A673 (cell line): ENCODE measurements around the gene NFATC1. TPM values are rescaled to one million over a fixed set of nuclear protein-coding genes. Genes with fewer than 3 reads are reported as not detected.

Experiments used
- BruUV-seq: library from RNA; stranded (reverse); fragments of 400-500 nt; replicated peaks from 2 replicates; lab custom pipeline; 2021; lab: Mats Ljungman, UMichigan
- CTCF ChIA-PET: fragments of 300-600 bp; sonication (Branson Sonifier 250); formaldehyde crosslinking; loops from one replicate; lab custom pipeline; 2022; ENCODE audit warnings: antibody characterized with exemption; lab: Charles Lee
- POLR2A ChIA-PET: fragments of 300-600 bp; sonication (Branson Sonifier 250); formaldehyde crosslinking; loops from one replicate; lab custom pipeline; 2022; ENCODE audit warnings: antibody characterized with exemption; ENCODE audit not compliant: low non-redundant PET; lab: Charles Lee
- DNase-seq: peaks from one replicate; pipeline ENCODE4 v3.0.0-alpha.2; 2015; ENCODE audit warnings: low spot score
- H3K27ac ChIP-seq: fragments of 200-600 bp; sonication (generic); 2 replicates; pipeline ENCODE4 v1.5.1; 2016; ENCODE audit warnings: mixed run types, low read depth, mild to moderate bottlenecking, mixed read lengths, antibody characterized with exemption, low read length; ENCODE audit not compliant: poor library complexity, severe bottlenecking
- H3K27me3 ChIP-seq: fragments of 200-600 bp; sonication (generic); replicated peaks from 2 replicates; pipeline ENCODE4 v1.6.1; 2017; ENCODE audit warnings: mixed run types, low read depth, mild to moderate bottlenecking, mixed read lengths, antibody characterized with exemption, low read length; ENCODE audit not compliant: insufficient read depth, poor library complexity
- H3K36me3 ChIP-seq: fragments of 200-600 bp; sonication (generic); 2 replicates; pipeline ENCODE4 v1.6.1; 2016; ENCODE audit warnings: mixed run types, mild to moderate bottlenecking, mixed read lengths, antibody characterized with exemption, low read length; ENCODE audit not compliant: insufficient read depth, poor library complexity, severe bottlenecking
- H3K4me1 ChIP-seq: fragments of 200-600 bp; sonication (generic); 2 replicates; pipeline ENCODE4 v1.6.1; 2017; ENCODE audit warnings: mixed run types, mild to moderate bottlenecking, mixed read lengths, antibody characterized with exemption, low read length; ENCODE audit not compliant: insufficient read depth, poor library complexity, severe bottlenecking
- H3K4me3 ChIP-seq: fragments of 200-600 bp; sonication (generic); 2 replicates; pipeline ENCODE4 v1.5.1; 2016; ENCODE audit warnings: low read depth, mixed run types, mild to moderate bottlenecking, mixed read lengths, low read length; ENCODE audit not compliant: poor library complexity, severe bottlenecking
- H3K9me3 ChIP-seq: fragments of 200-600 bp; sonication (generic); 2 replicates; pipeline ENCODE4 v1.6.1; 2016; ENCODE audit warnings: mixed run types, low read depth, mild to moderate bottlenecking, mixed read lengths, antibody characterized with exemption, low read length; ENCODE audit not compliant: poor library complexity, severe bottlenecking
- CTCF ChIP-seq: fragments of 300-800, 200-600 bp; sonication (generic); conservative IDR thresholded peaks from 2 replicates; pipeline ENCODE4 v1.5.1; 2017; ENCODE audit warnings: low read depth, mild to moderate bottlenecking, antibody characterized with exemption, low read length, moderate library complexity, mixed read lengths
- EZH2 ChIP-seq: fragments of 200-600 bp; sonication (generic); IDR thresholded peaks from 2 replicates; pipeline ENCODE4 v1.6.1; 2017; ENCODE audit warnings: borderline replicate concordance, low read depth, mild to moderate bottlenecking, mixed read lengths, antibody characterized with exemption, low read length; ENCODE audit not compliant: poor library complexity, severe bottlenecking
- intact Hi-C: fragments of 100-400 bp; cut with micrococcal nuclease; formaldehyde crosslinking; loops from one replicate; pipeline ENCODE4 v1.10.0; 2022; ENCODE audit not compliant: unreplicated experiment
- total RNA-seq: library from RNA; stranded (reverse); gene quantifications from 2 replicates; pipeline ENCODE4 v1.2.3, GENCODE V29; 2021

Gene NFATC1
- total RNA-seq, 1 experiment from 2014 or later = 10.4 TPM

- Histone ChIP-seq H3K9me3 (no peaks in the 10 kb centered on the region), H3K27ac (no peak overlapping the region), H3K4me1 (no peaks in the 10 kb centered on the region), H3K27me3 (no peaks in the 10 kb centered on the region), H3K4me3 (no peak overlapping the region), H3K36me3 (no peaks in the 10 kb centered on the region)
- TF ChIP-seq EZH2 (no peak), CTCF (no peak)
- ChIA-PET CTCF (no interaction called here), POLR2A (no interaction called here)
- no peak for DNase-seq
- intact Hi-C loops = no loop called here
- no TSS peak for BruUV-seq
These were observed 164.5 kb downstream of the NFATC1 start for GRCh38 chr18:79560042-79560860.

- H3K9me3 ChIP-seq = no peaks in the 10 kb centered on the region
- no peaks in the 10 kb centered on the region for H3K4me1 ChIP-seq
- no peaks in the 10 kb centered on the region for H3K27me3 ChIP-seq
- no peak for DNase-seq
- TF ChIP-seq EZH2 = no peak
- no peak overlapping the region for H3K4me3 ChIP-seq
- ChIA-PET POLR2A (no interaction called here), CTCF (no interaction called here)
- no peaks in the 10 kb centered on the region for H3K36me3 ChIP-seq
- intact Hi-C loops = no loop called here
- BruUV-seq = no TSS peak
- no peak overlapping the region for H3K27ac ChIP-seq
These were observed 165.1 kb downstream of the NFATC1 start for GRCh38 chr18:79560861-79561210.

DNA sequence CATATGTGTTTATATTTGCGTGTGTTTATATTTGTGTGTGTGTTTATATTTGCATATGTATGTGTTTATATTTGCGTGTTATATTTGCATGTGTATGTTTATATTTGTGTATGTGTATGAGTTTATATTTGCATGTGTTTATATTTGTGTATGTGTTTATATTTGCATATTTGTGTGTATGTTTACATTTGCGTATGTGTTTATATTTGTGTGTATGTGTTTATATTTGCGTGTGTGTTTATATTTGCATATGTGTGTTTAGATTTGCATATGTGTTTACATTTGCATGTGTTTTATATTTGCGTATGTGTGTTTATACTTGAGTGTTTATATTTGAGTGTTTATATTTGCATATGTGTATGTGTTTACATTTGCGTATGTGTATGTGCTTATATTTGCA, 168.2 kb downstream of the NFATC1 start:
- Histone ChIP-seq H3K27me3 (no peaks in the 10 kb centered on the region), H3K4me3 (no peak overlapping the region), H3K36me3 (no peaks in the 10 kb centered on the region), H3K4me1 (peaks cover 3% of the 10 kb centered on the region), H3K27ac (no peak overlapping the region), H3K9me3 (no peaks in the 10 kb centered on the region)
- ChIA-PET CTCF (no interaction called here), POLR2A (no interaction called here)
- BruUV-seq = no TSS peak
- TF ChIP-seq EZH2 = no peak
- no peak for TF ChIP-seq CTCF
- DNase-seq = no peak
- intact Hi-C loops = no loop called here

DNA sequence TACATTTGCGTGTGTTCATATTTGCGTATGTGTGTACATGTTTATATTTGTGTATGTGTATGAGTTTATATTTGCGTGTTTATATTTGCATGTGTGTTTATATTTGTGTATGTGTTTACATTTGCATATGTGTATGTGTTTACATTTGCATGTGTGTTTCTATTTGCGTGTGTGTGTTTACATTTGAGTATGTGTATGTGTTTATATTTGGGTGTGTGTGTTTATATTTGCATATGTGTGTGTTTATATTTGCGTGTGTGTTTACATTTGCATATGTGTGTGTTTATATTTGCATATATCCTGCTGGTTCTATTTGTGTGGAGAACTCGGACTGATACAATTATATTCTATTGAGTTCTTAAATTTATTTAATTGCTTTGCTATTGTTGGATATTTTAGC, 168.7 kb downstream of the NFATC1 start:
- H3K4me1 ChIP-seq = peaks cover 3% of the 10 kb centered on the region
- intact Hi-C loops = no loop called here
- no peak for DNase-seq
- CTCF ChIA-PET = no interaction called here
- no peak overlapping the region for H3K27ac ChIP-seq
- TF ChIP-seq EZH2 (no peak), CTCF (no peak)
- POLR2A ChIA-PET = no interaction called here
- H3K36me3 ChIP-seq = no peaks in the 10 kb centered on the region
- no TSS peak for BruUV-seq
- H3K4me3 ChIP-seq = no peak overlapping the region
- no peaks in the 10 kb centered on the region for H3K9me3 ChIP-seq
- no peaks in the 10 kb centered on the region for H3K27me3 ChIP-seq
